GM23338 (cell line): Measurements from ENCODE around the gene SLC9A8. TPM values are rescaled to one million over a fixed set of nuclear protein-coding genes. Genes with fewer than 3 reads are reported as not detected.

Experiments used
- ATAC-seq: fragments of 200-7000 bp; cut with Tn5 transposase; 3 replicates; pipeline ENCODE4 v1.9.1; 2020
- DNase-seq: peaks from one replicate; pipeline ENCODE4 v3.0.0-alpha.2; 2015; ENCODE audit warnings: low spot score
- H2AFZ ChIP-seq: fragments of 200-600 bp; sonication (generic); 2 replicates; pipeline ENCODE4 v1.8.0; 2016; ENCODE audit warnings: antibody characterized with exemption, mild to moderate bottlenecking, moderate library complexity
- H3F3A ChIP-seq: fragments of 200-600 bp; sonication (generic); replicated peaks from 2 replicates; pipeline ENCODE4 v1.8.0; 2017; ENCODE audit warnings: antibody characterized with exemption, mixed run types, low read depth
- H3K27ac ChIP-seq: fragments of 200-600 bp; sonication (generic); 2 replicates; pipeline ENCODE4 v1.6.1; 2016; ENCODE audit warnings: low read depth
- H3K27me3 ChIP-seq: fragments of 200-600 bp; sonication (generic); 2 replicates; pipeline ENCODE4 v1.8.0; 2016; ENCODE audit warnings: mild to moderate bottlenecking, mixed run types, moderate library complexity; ENCODE audit not compliant: insufficient read depth
- H3K36me3 ChIP-seq: fragments of 200-600 bp; sonication (generic); 2 replicates; pipeline ENCODE4 v1.8.0; 2016; ENCODE audit warnings: mild to moderate bottlenecking; ENCODE audit not compliant: insufficient read depth
- H3K4me1 ChIP-seq: fragments of 200-600 bp; sonication (generic); 2 replicates; pipeline ENCODE4 v1.8.0; 2016; ENCODE audit warnings: mild to moderate bottlenecking, moderate library complexity; ENCODE audit not compliant: insufficient read depth
- H3K4me2 ChIP-seq: fragments of 200-600 bp; sonication (generic); 2 replicates; pipeline ENCODE4 v1.7.1; 2017; ENCODE audit warnings: mixed run types
- H3K4me3 ChIP-seq: fragments of 200-600 bp; sonication (generic); 2 replicates; pipeline ENCODE4 v1.6.1; 2016; ENCODE audit warnings: mixed run types
- H3K79me2 ChIP-seq: fragments of 200-600 bp; sonication (generic); replicated peaks from 2 replicates; pipeline ENCODE4 v1.8.0; 2017; ENCODE audit warnings: mild to moderate bottlenecking; ENCODE audit not compliant: insufficient read depth
- H3K9me2 ChIP-seq: fragments of 200-600 bp; sonication (generic); 2 replicates; pipeline ENCODE4 v1.8.0; 2017; ENCODE audit not compliant: insufficient read depth
- H4K20me1 ChIP-seq: fragments of 200-600 bp; sonication (generic); replicated peaks from 2 replicates; pipeline ENCODE4 v1.8.0; 2017; ENCODE audit warnings: mild to moderate bottlenecking; ENCODE audit not compliant: insufficient read depth
- H3K27ac Mint-ChIP-seq: 2 replicates; pipeline ENCODE4 v1.8.0; 2020; ENCODE audit warnings: inconsistent platforms, mild to moderate bottlenecking, moderate library complexity, mixed read lengths
- H3K27me3 Mint-ChIP-seq: 3 replicates; pipeline ENCODE4 v1.8.0; 2022; ENCODE audit warnings: low read depth, mild to moderate bottlenecking, moderate library complexity, mixed read lengths, inconsistent platforms; ENCODE audit not compliant: insufficient read depth, poor library complexity
- H3K36me3 Mint-ChIP-seq: 3 replicates; pipeline ENCODE4 v1.8.0; 2021; ENCODE audit warnings: low read depth, mild to moderate bottlenecking, inconsistent platforms, moderate library complexity, mixed read lengths
- H3K4me1 Mint-ChIP-seq: 3 replicates; pipeline ENCODE4 v1.8.0; 2020; ENCODE audit warnings: mild to moderate bottlenecking, inconsistent platforms, mixed read lengths
- H3K4me3 Mint-ChIP-seq: 3 replicates; pipeline ENCODE4 v1.8.0; 2021; ENCODE audit warnings: moderate library complexity, mild to moderate bottlenecking, inconsistent platforms, mixed read lengths
- H3K9me3 Mint-ChIP-seq: 3 replicates; pipeline ENCODE4 v1.8.0; 2020; ENCODE audit warnings: moderate library complexity, mild to moderate bottlenecking, inconsistent platforms, mixed read lengths
- CREB1 ChIP-seq: fragments of 250-450 bp; sonication (Bioruptor Pico); IDR thresholded peaks from 2 replicates; pipeline ENCODE4 v1.5.0; 2020; ENCODE audit warnings: low read depth, mild to moderate bottlenecking, moderate library complexity
- CTCF ChIP-seq, 2 experiments: fragments of 200-600 bp in 1 of 2; sonication (generic) in 1 of 2; conservative IDR thresholded peaks; 2 replicates each; pipeline versions ENCODE4 v1.5.1 to v1.6.1; 2016 to 2017; ENCODE audit warnings: antibody characterized with exemption in 2 of 2, low read depth in 2 of 2, mild to moderate bottlenecking in 2 of 2, moderate library complexity in 1 of 2
- EZH2 ChIP-seq: fragments of 200-600 bp; sonication (generic); IDR thresholded peaks from one replicate; pipeline ENCODE4 v1.8.0; 2017; ENCODE audit warnings: antibody characterized with exemption, mild to moderate bottlenecking, low read depth; ENCODE audit not compliant: unreplicated experiment
- EZH2phosphoT487 ChIP-seq: fragments of 200-600 bp; sonication (generic); IDR thresholded peaks from one replicate; pipeline ENCODE4 v1.8.1; 2018; ENCODE audit warnings: antibody characterized with exemption; ENCODE audit not compliant: unreplicated experiment
- JUNB ChIP-seq: IDR thresholded peaks from one replicate; pipeline ENCODE4 v1.6.1; 2016; ENCODE audit warnings: antibody characterized with exemption; ENCODE audit not compliant: unreplicated experiment
- NANOG ChIP-seq: IDR thresholded peaks from 2 replicates; pipeline ENCODE4 v1.6.1; 2016; ENCODE audit warnings: antibody characterized with exemption, borderline replicate concordance
- POLR2AphosphoS5 ChIP-seq: IDR thresholded peaks from 2 replicates; pipeline ENCODE4 v1.6.1; 2016; ENCODE audit warnings: antibody characterized with exemption, low read depth
- REST ChIP-seq: IDR thresholded peaks from one replicate; pipeline ENCODE4 v1.6.1; 2018; ENCODE audit warnings: antibody characterized with exemption; ENCODE audit not compliant: unreplicated experiment
- STAT1 ChIP-seq: IDR thresholded peaks from one replicate; pipeline ENCODE4 v1.6.1; 2016; ENCODE audit warnings: antibody characterized with exemption; ENCODE audit not compliant: unreplicated experiment
- ZNF114 ChIP-seq: fragments of 250-450 bp; sonication (Bioruptor Pico); IDR thresholded peaks from 2 replicates; pipeline ENCODE4 v1.5.0; 2020; ENCODE audit warnings: mild to moderate bottlenecking, moderate library complexity
- ZNF331 ChIP-seq: fragments of 250-450 bp; sonication (Bioruptor Pico); IDR thresholded peaks from 2 replicates; pipeline ENCODE4 v1.5.0; 2020; ENCODE audit warnings: low read depth, mild to moderate bottlenecking, moderate library complexity
- ZNF462 ChIP-seq: fragments of 250-450 bp; sonication (Bioruptor Pico); IDR thresholded peaks from 2 replicates; pipeline ENCODE4 v1.5.0; 2020; ENCODE audit warnings: mild to moderate bottlenecking, moderate library complexity
- polyA plus RNA-seq: library from polyadenylated mRNA; unstranded; fragments of >200 nt; fragmentation: Nextera tagmentation; extraction: Ambion mirVana; gene quantifications from 2 replicates; pipeline ENCODE4 v1.2.1, GENCODE V29; 2016
- total RNA-seq: library from RNA; depleted of rRNA; stranded (reverse); fragments of >200 nt; shearing (Covaris generic); gene quantifications from 2 replicates; pipeline ENCODE4 v1.2.3, GENCODE V29; 2014
- TF ChIP-seq, protein P1 (sequence below): IDR thresholded peaks from 2 replicates; pipeline ENCODE4 v1.6.1; 2016; ENCODE audit warnings: antibody characterized with exemption

The SLC9A8 gene
- total and polyA plus RNA-seq, 2 experiments from 2014 or later, result 2.6 to 6.4 TPM

DNA sequence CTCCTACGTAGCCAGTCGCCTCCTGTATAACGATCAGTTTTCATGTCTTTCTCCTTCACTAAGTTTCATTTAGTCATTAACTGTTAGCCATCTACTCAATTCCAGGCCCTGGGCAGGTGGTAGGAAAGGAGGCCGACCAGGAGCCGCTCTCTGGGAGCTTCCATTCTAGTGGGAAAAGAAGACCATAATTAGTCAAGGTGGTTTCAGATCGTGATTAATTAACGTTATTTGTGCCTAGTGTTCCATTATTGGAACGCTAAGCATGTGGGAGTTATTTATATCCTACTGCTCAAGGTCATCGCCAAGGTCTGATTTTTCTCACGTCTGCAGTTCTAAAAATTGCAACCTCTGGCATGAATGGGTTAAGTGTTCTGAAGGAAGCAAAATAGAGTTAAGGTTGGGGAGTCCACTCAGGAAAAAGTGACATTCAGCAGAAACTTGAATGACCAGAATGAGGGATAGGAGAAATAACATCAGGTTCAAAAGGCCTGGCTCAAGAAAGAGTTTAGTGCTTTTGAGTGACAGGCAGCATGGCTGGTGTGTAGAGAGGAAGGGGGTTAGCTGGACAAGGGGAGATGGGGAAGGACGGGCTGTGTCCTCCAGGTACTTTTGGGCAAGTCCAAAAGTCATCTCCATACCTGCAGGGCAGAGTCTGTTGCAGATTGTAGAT is 812 bp downstream of the SLC9A8 start:
- no peaks in the 10 kb centered on the region for H4K20me1 ChIP-seq
- no peaks in the 10 kb centered on the region for H3K9me3 Mint-ChIP-seq
- DNase-seq (no peak), ATAC-seq (no peak)
- H3K4me1 Mint-ChIP-seq, result peaks cover 18% of the 10 kb centered on the region
- peaks cover 8% of the 10 kb centered on the region; the same call in 1 of the 2 replicates for H3F3A ChIP-seq
- H2AFZ ChIP-seq, result peak overlapping the region; percentile 99; the same call in 1 of the 2 replicates
- peak overlapping the region; percentile 98 for H3K4me3 ChIP-seq
- H3K4me1 ChIP-seq, result peaks cover 13% of the 10 kb centered on the region
- no peaks in the 10 kb centered on the region; the same call in 1 of the 2 replicates for H3K79me2 ChIP-seq
- peaks cover 4% of the 10 kb centered on the region for H3K27me3 Mint-ChIP-seq
- peak overlapping the region; percentile 97 for H3K27ac Mint-ChIP-seq
- H3K36me3 Mint-ChIP-seq, result peaks cover 12% of the 10 kb centered on the region
- no peaks in the 10 kb centered on the region; the same call in none of the 2 replicates for H3K36me3 ChIP-seq
- peak overlapping the region; percentile 97 for H3K4me2 ChIP-seq
- peak overlapping the region; percentile 98 for H3K4me3 Mint-ChIP-seq
- H3K27me3 ChIP-seq, result no peaks in the 10 kb centered on the region
- H3K27ac ChIP-seq, result peak overlapping the region; percentile 99
- H3K9me2 ChIP-seq, result no peaks in the 10 kb centered on the region
- TF ChIP-seq JUNB (no peak), EZH2 (no peak), CREB1 (CRISPR knock-in tag) (no peak), ZNF331 (CRISPR knock-in tag) (no peak), STAT1 (no peak), NANOG (no peak), POLR2AphosphoS5 (no peak), REST (no peak), EZH2phosphoT487 (no peak), ZNF462 (CRISPR knock-in tag) (no peak), CTCF (conservative IDR thresholded peaks at IDR 0.05; ENCODE audit: low read depth in 2 of 2) (no peak), ZNF114 (CRISPR knock-in tag) (no peak)
- TF ChIP-seq, protein P1, sequence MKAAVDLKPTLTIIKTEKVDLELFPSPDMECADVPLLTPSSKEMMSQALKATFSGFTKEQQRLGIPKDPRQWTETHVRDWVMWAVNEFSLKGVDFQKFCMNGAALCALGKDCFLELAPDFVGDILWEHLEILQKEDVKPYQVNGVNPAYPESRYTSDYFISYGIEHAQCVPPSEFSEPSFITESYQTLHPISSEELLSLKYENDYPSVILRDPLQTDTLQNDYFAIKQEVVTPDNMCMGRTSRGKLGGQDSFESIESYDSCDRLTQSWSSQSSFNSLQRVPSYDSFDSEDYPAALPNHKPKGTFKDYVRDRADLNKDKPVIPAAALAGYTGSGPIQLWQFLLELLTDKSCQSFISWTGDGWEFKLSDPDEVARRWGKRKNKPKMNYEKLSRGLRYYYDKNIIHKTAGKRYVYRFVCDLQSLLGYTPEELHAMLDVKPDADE, result no peak
